Kidney epithelial cell (primary cell): Measurements from ENCODE around the gene GUCY2C. TPM values are rescaled to one million over a fixed set of nuclear protein-coding genes. Genes with fewer than 3 reads are reported as not detected.

Experiments used
- DNase-seq: peaks from one replicate; pipeline ENCODE4 v3.0.0-alpha.2; 2010; ENCODE audit warnings: low read depth
- H3K27me3 ChIP-seq: 2 replicates; pipeline ENCODE4 v1.6.0; 2011; ENCODE audit warnings: low read length; ENCODE audit not compliant: control insufficient read depth, insufficient read depth
- H3K36me3 ChIP-seq: 2 replicates; pipeline ENCODE4 v1.5.1; 2011; ENCODE audit warnings: low read length; ENCODE audit not compliant: control insufficient read depth, insufficient read depth
- H3K4me3 ChIP-seq: 2 replicates; pipeline ENCODE4 v1.5.1; 2011; ENCODE audit warnings: low read depth, mild to moderate bottlenecking, control low read depth, low read length
- CTCF ChIP-seq: IDR thresholded peaks from 2 replicates; pipeline ENCODE4 v1.5.1; 2011; ENCODE audit warnings: mild to moderate bottlenecking, moderate library complexity, low read length, control low read depth, inconsistent platforms; ENCODE audit not compliant: insufficient read depth, poor library complexity, severe bottlenecking
- total RNA-seq: library from RNA; depleted of rRNA; stranded (reverse); fragments of >200 nt; gene quantifications from 2 replicates; pipeline ENCODE4 v1.2.3, GENCODE V29; 2015

GUCY2C gene
- total RNA-seq, 1 donor from 2014 or later = not detected

GRCh38 chr12:14618983-14619382, 77.4 kb downstream of the GUCY2C start:
- Histone ChIP-seq H3K27me3 (no peaks in the 10 kb centered on the region), H3K4me3 (no peak overlapping the region), H3K36me3 (no peaks in the 10 kb centered on the region)
- TF ChIP-seq CTCF = no peak
- no peak for DNase-seq

- TF ChIP-seq CTCF = no peak
- DNase-seq = no peak
- no peaks in the 10 kb centered on the region for H3K27me3 ChIP-seq
- H3K36me3 ChIP-seq = no peaks in the 10 kb centered on the region
- no peak overlapping the region for H3K4me3 ChIP-seq
Measured at GRCh38 chr12:14614704-14615121, 81.7 kb downstream of the GUCY2C start.

GRCh38 chr12:14613718-14614117, 82.7 kb downstream of the GUCY2C start:
- TF ChIP-seq CTCF = no peak
- no peaks in the 10 kb centered on the region for H3K27me3 ChIP-seq
- DNase-seq = no peak
- no peak overlapping the region for H3K4me3 ChIP-seq
- no peaks in the 10 kb centered on the region for H3K36me3 ChIP-seq

GRCh38 chr12:14612898-14613445, 83.4 kb downstream of the GUCY2C start:
- Histone ChIP-seq H3K36me3 (no peaks in the 10 kb centered on the region), H3K27me3 (no peaks in the 10 kb centered on the region), H3K4me3 (no peak overlapping the region)
- TF ChIP-seq CTCF = no peak
- DNase-seq = no peak

GRCh38 chr12:14612250-14612649, 84.1 kb downstream of the GUCY2C start:
- no peak for DNase-seq
- Histone ChIP-seq H3K4me3 (no peak overlapping the region), H3K27me3 (no peaks in the 10 kb centered on the region), H3K36me3 (no peaks in the 10 kb centered on the region)
- no peak for TF ChIP-seq CTCF

- no peak for TF ChIP-seq CTCF
- H3K4me3 ChIP-seq = no peak overlapping the region
- no peaks in the 10 kb centered on the region for H3K36me3 ChIP-seq
- DNase-seq = no peak
- no peaks in the 10 kb centered on the region for H3K27me3 ChIP-seq
Measured at GRCh38 chr12:14611640-14612203, 84.7 kb downstream of the GUCY2C start.
